NCI-H2107 (cell line): ENCODE data around the gene CYP2U1.
A peak's percentile ranks its signal among the peaks of the same experiment; 100 is the strongest.

ENCODE experiments used
- DNase-seq: peaks from one replicate; lab custom pipeline; 2025; lab: John Stamatoyannopoulos, UW

Gene CYP2U1

GRCh38 chr4:107987916-107988762 lies 56.8 kb downstream of the CYP2U1 start:
- DNase-seq = no peak

DNA sequence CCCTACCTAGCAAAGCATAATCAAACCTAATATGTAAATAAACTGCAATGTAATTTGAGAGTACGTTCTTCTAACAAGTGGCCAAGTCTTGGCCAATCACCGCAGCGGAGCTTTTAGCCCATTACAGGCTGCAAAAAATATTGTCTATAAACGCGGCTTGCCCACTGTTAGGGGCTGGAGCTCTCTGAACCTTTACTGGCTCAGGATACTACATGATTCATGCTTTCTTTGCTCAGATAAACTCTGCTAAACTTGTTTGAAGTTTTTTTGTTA lies 57.4 kb downstream of the CYP2U1 start:
- no peak for DNase-seq

GRCh38 chr4:107989162-107989536 lies 57.8 kb downstream of the CYP2U1 start:
- DNase-seq = no peak

DNA sequence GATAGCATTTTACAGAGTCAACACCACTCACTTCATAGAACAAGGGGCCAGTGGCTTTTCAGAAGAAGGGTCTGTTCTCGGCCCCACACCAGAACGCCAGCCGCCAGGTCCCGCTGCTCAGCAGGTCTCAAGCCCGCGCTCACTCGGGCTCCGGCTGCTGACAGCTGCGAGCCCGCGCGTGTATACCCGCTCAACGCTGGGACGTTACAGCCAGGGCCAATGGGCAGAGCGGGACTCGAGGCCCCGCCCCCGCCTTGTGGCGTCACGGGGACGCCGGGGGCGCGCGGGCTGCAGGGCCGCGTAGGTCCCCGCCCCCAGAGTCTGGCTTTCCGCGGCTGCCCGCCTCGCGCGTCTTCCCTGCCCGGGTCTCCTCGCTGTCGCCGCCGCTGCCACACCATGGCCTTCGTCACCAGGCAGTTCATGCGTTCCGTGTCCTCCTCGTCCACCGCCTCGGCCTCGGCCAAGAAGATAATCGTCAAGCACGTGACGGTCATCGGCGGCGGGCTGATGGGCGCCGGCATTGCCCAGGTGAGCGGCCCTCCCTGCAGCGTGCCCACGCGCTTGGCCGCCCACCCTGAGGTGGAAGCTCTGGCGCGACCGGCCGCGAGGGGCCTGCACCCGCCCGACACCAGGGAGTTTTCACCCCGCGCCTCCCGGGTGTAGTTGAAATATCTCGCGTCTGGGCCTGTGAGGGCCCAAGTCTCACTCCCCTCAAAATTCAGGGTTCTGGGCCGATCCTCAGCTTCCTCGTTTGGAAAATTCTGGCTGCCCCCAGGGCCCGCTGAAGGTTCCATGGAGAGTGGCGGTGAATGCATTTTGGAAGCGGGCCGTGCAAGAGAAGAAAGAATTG lies 58.4 kb downstream of the CYP2U1 start, which contains the start of gene HADH:
Gene HADH (plus strand): TSS at position 353 of the 850 bp plus-strand sequence. CDS start 44 bp downstream, at position 397.
- peak; percentile 63 for DNase-seq

DNA sequence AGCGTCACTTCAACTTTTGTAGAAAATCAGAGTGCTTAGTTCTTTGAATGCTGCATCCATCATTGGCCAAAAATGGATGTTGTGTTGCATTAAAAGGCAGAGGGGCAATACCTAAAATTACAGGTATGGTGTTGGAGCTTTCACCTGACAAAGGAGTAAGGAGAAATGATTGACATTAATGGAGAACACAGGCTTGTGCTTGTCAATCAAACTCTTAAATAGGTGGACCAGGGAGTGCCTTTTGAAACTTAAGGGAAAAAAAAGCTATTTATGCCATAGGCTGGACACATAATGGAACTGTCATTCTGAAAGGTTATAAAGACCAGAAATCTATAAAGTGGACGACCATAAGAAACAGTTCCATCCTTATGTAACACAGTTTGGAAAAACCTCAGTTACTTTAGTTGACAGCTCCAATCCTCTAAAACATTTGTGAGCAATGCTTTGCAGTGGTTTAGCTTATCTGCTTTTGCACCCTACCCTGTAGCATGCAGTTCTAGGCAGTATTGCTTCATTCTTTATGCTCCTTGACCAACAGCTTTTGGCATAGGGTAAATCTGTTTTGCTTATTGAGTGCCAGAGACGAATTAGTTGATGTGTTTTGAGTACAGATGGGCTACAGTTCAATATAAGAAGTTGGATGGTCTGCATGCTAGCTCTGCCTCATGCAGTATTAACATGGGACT lies 60.7 kb downstream of the CYP2U1 start:
- DNase-seq = no peak

GRCh38 chr4:107993969-107994368 lies 62.6 kb downstream of the CYP2U1 start:
- no peak for DNase-seq

- DNase-seq = no peak
Observed at GRCh38 chr4:107994894-107995293, 63.5 kb downstream of the CYP2U1 start.

DNA sequence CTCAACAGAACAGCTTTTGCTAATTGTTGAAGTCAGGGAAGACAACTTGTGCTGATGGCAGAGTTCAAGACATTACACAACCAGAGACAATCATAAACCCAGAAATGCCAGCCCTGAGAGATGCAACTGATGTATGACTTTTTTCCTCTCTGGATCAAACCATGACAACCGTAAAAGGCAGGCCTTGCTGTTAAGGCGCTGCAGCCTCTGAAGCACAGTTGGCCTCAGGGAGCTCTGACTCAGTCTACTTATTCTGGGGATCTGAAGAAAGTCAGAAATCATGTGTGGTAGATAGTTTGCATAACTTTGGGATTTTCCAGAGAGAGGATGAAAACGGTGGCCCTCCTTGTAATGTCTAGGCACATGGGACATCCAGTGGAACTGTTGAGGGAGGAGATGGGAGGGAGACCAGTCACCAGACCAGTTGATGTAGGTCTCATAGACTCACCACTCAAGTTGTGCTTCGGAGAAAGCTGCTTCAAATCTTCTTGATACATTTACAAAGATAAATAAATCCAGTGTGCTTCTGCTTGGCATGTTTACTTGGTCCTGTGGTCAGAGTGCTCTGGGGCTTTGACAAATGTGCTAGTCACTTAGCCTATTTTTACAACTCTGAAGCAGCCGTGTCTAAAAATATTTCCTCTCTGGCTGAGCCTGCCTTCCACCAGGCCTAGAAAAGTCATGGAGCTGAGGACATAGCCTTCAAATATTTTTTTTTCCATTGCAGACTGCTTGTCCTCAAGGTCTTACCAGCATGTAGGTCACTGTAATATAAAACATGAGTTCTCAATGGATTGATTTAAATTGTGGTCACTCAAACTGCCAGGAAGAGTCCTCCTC lies 65.8 kb downstream of the CYP2U1 start:
- no peak for DNase-seq

DNA sequence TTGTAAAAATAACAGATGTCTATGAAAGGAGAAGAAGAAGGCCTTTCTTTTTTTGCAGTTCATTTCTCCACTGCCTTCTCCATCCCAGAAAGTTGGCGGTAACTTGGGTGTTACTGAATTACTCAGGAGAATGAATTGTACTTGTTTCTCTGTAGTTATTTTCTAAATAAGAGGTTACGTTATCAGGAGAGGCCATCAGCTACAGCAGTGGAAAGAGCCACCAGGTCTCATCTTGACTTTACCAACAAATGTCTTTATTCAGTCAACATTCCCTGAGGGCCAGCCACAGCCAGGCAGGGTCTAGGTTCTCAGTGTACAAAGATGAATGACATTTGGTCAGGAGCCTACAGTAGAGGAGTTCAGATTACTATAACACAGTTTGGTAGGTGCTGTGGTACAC lies 66.4 kb downstream of the CYP2U1 start:
- no peak for DNase-seq

- DNase-seq = no peak
Observed at GRCh38 chr4:107999932-108000539, 68.7 kb downstream of the CYP2U1 start.

DNA sequence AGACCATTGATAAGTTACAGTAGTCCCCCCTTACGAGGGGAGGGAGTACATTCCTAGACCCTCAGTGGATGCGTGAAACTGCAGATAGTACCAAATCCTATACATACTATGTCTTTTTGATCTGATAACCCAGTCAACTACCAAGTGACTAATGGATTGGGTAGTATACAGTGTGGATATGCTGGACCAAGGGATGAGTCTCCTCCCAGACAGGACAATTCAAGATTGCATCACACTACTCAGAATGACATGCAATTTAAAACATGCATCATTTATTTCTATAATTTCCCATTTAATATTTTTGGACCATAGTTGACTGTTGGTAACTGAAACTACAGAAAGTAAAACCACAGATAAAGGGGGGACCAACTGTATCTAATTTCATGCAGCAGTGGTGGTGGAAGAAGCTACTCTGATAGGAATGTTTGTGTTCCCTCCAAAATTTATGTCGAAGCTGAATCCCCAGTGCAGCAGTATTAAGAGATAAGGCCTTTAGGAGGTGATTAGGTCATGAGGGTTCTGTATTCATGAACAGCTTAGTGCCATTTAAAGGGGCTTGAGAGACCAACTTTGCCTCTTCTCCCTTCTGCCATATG lies 70.3 kb downstream of the CYP2U1 start:
- DNase-seq = no peak
